NT2/D1 (cell line): ENCODE measurements around the gene ZNF385C.

Experiments
- YY1 ChIP-seq: IDR thresholded peaks from 2 replicates; pipeline ENCODE4 v1.6.1; 2011; ENCODE audit not compliant: insufficient read length, insufficient read depth
- ZNF274 ChIP-seq: IDR thresholded peaks from 2 replicates; pipeline ENCODE4 v1.6.1; 2011; ENCODE audit warnings: mild to moderate bottlenecking, low read depth, low read length

GRCh38 chr17:42016941-42017865 lies 81.1 kb downstream of the ZNF385C start, which contains the start of gene DNAJC7:
- peak; percentile 91 for TF ChIP-seq YY1
- no peak for TF ChIP-seq ZNF274
